Omental fat pad (tissue), 4 donors: Measurements from ENCODE around the gene C1orf105. TPM values are rescaled to one million over a fixed set of nuclear protein-coding genes. Genes with fewer than 3 reads are reported as not detected.

ENCODE experiments used
- ATAC-seq: fragments of 150-250 bp; one replicate; pipeline ENCODE4 v1.9.1; 2016; ENCODE audit warnings: mild to moderate bottlenecking, moderate library complexity; ENCODE audit not compliant: low FRiP score
- DNase-seq: peaks from one replicate; pipeline ENCODE4 v3.0.0-alpha.2; 2019; ENCODE audit warnings: low spot score
- CTCF ChIP-seq, 3 donors: fragments of 450-650 bp; IDR thresholded peaks; one replicate each; pipeline ENCODE4 v1.5.1; 2016 to 2017; ENCODE audit warnings: antibody characterized with exemption in 3 of 3, mild to moderate bottlenecking in 3 of 3, moderate library complexity in 2 of 3
- total RNA-seq, 4 donors: library from RNA; depleted of rRNA; stranded (reverse); fragments of >200 nt; gene quantifications; one replicate each; pipeline ENCODE4 v1.1.0, GENCODE V29; 2016

C1orf105 gene
- total RNA-seq, 4 donors from 2014 or later, result not detected

GRCh38 chr1:172442404-172442803, 21.9 kb downstream of the C1orf105 start:
- TF ChIP-seq CTCF (IDR thresholded peaks at IDR 0.05), result no peak
- ATAC-seq (no peak), DNase-seq (no peak)

GRCh38 chr1:172442843-172443565, 22.5 kb downstream of the C1orf105 start:
- no peak for DNase-seq
- no peak for ATAC-seq
- TF ChIP-seq CTCF (IDR thresholded peaks at IDR 0.05), result no peak

- ATAC-seq, result peak; percentile 97
- DNase-seq, result peak; percentile 67
- peak in 1 of 3 donors; percentile 43 for TF ChIP-seq CTCF (IDR thresholded peaks at IDR 0.05)
Measured at GRCh38 chr1:172443666-172444453, 23.4 kb downstream of the C1orf105 start, which contains the start of gene PIGC. Gene PIGC, minus strand, starts transcription at chr1:172444069. Its CDS starts 1,447 bp downstream, at chr1:172442622.

GRCh38 chr1:172446547-172446946, 26.1 kb downstream of the C1orf105 start:
- no peak for TF ChIP-seq CTCF (IDR thresholded peaks at IDR 0.05)
- DNase-seq (no peak), ATAC-seq (no peak)

GRCh38 chr1:172447641-172448040, 27.2 kb downstream of the C1orf105 start:
- no peak for DNase-seq
- no peak for ATAC-seq
- TF ChIP-seq CTCF (IDR thresholded peaks at IDR 0.05), result no peak

GRCh38 chr1:172448995-172449584, 28.6 kb downstream of the C1orf105 start:
- ATAC-seq, result no peak

More at GRCh38 chr1:172448995-172449584, 28.6 kb downstream of the C1orf105 start:
- DNase-seq, result no peak
- TF ChIP-seq CTCF (IDR thresholded peaks at IDR 0.05), result no peak
